Measurements from ENCODE around the gene RNF217. TPM values are rescaled to one million over a fixed set of nuclear protein-coding genes. Genes with fewer than 3 reads are reported as not detected.

RNF217 gene
- total RNA-seq, 1 experiment from 2014 or later, result 42.3 TPM

DNA sequence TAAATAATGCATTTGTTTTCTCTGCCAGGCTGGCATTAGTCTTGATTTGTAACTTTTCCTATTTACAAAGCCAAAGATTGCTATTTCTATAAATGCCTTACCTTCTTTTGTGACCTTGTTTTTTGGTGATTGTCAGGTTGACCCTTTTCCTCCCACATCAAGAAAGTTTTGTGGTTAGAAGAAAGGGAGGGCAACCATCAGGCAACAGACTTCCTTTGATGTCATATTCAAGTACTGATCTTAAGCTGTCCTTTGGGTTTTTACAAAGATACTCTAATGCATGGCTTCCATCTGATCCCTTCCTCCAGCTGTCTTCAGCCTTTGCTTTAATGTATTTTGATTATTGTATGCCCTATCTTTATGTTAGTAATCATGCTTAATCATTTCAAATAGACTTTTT lies 23.9 kb downstream of the RNF217 start:
- ChIA-PET CTCF (interaction anchor here (0.6 kb wide), 1 partner anchor 1481 kb away, joined by 3 read pairs; no protein-coding TSS in a partner anchor), POLR2A (ENCODE audit: unreplicated experiment) (no interaction called here)
- peaks cover 17% of the 10 kb centered on the region for H3K36me3 ChIP-seq (ENCODE audit: low read depth)
- H3K4me3 ChIP-seq, result no peak overlapping the region
- DNase-seq, result no peak
- no peaks in the 10 kb centered on the region for H4K20me1 ChIP-seq (ENCODE audit: insufficient read depth)
- H2AFZ ChIP-seq, result no peak overlapping the region
- TF ChIP-seq EZH2 (IDR thresholded peaks at IDR 0.05; ENCODE audit: low read depth), result no peak
- TF ChIP-seq, protein P1, sequence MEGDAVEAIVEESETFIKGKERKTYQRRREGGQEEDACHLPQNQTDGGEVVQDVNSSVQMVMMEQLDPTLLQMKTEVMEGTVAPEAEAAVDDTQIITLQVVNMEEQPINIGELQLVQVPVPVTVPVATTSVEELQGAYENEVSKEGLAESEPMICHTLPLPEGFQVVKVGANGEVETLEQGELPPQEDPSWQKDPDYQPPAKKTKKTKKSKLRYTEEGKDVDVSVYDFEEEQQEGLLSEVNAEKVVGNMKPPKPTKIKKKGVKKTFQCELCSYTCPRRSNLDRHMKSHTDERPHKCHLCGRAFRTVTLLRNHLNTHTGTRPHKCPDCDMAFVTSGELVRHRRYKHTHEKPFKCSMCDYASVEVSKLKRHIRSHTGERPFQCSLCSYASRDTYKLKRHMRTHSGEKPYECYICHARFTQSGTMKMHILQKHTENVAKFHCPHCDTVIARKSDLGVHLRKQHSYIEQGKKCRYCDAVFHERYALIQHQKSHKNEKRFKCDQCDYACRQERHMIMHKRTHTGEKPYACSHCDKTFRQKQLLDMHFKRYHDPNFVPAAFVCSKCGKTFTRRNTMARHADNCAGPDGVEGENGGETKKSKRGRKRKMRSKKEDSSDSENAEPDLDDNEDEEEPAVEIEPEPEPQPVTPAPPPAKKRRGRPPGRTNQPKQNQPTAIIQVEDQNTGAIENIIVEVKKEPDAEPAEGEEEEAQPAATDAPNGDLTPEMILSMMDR (conservative IDR thresholded peaks at IDR 0.05), result no peak
- no peaks in the 10 kb centered on the region for H3K27me3 ChIP-seq (ENCODE audit: insufficient read depth, low read depth)
- H3K9me2 ChIP-seq (ENCODE audit: insufficient read depth), result no peaks in the 10 kb centered on the region
- no TSS peak for BruUV-seq (replicated peaks)
- H3K27ac ChIP-seq, result no peak overlapping the region
- intact Hi-C loops (cut with micrococcal nuclease; ENCODE audit: unreplicated experiment), result no loop called here
- no peak overlapping the region for H3K4me2 ChIP-seq
- H3F3A ChIP-seq (ENCODE audit: insufficient read depth, low read depth), result peaks cover 23% of the 10 kb centered on the region
- peaks cover 75% of the 10 kb centered on the region for H3K79me2 ChIP-seq (ENCODE audit: low read depth)
- H3K4me1 ChIP-seq (replicated peaks; ENCODE audit: insufficient read depth), result peaks cover 48% of the 10 kb centered on the region
- peaks cover 7% of the 10 kb centered on the region; the same call in 1 of the 2 replicates for H3K9me3 ChIP-seq (ENCODE audit: insufficient read depth, low read depth)

GRCh38 chr6:124987291-124987690 lies 25.1 kb downstream of the RNF217 start:
- H3K36me3 ChIP-seq (ENCODE audit: low read depth), result peaks cover 17% of the 10 kb centered on the region
- ChIA-PET CTCF (no interaction called here), POLR2A (ENCODE audit: unreplicated experiment) (no interaction called here)
- no TSS peak for BruUV-seq (replicated peaks)
- no peak for DNase-seq
- intact Hi-C loops (cut with micrococcal nuclease; ENCODE audit: unreplicated experiment), result no loop called here
- H3K4me3 ChIP-seq, result no peak overlapping the region
- peaks cover 7% of the 10 kb centered on the region for H3K9me3 ChIP-seq (ENCODE audit: insufficient read depth, low read depth)
- no peak for TF ChIP-seq EZH2 (IDR thresholded peaks at IDR 0.05; ENCODE audit: low read depth)
- TF ChIP-seq, protein P1 (conservative IDR thresholded peaks at IDR 0.05), result no peak
- peaks cover 20% of the 10 kb centered on the region for H3F3A ChIP-seq (ENCODE audit: insufficient read depth, low read depth)
- no peak overlapping the region for H3K27ac ChIP-seq
- H3K27me3 ChIP-seq (ENCODE audit: insufficient read depth, low read depth), result no peaks in the 10 kb centered on the region
- H3K4me2 ChIP-seq, result no peak overlapping the region
- H4K20me1 ChIP-seq (ENCODE audit: insufficient read depth), result no peaks in the 10 kb centered on the region
- no peaks in the 10 kb centered on the region for H3K9me2 ChIP-seq (ENCODE audit: insufficient read depth)
- peaks cover 38% of the 10 kb centered on the region for H3K4me1 ChIP-seq (replicated peaks; ENCODE audit: insufficient read depth)
- no peak overlapping the region for H2AFZ ChIP-seq
- H3K79me2 ChIP-seq (ENCODE audit: low read depth), result peaks cover 82% of the 10 kb centered on the region

- Histone ChIP-seq H3K4me3 (no peak overlapping the region), H3K4me2 (no peak overlapping the region), H3K27me3 (ENCODE audit: insufficient read depth, low read depth) (no peaks in the 10 kb centered on the region), H3K36me3 (ENCODE audit: low read depth) (peaks cover 17% of the 10 kb centered on the region), H4K20me1 (ENCODE audit: insufficient read depth) (no peaks in the 10 kb centered on the region), H3K9me3 (ENCODE audit: insufficient read depth, low read depth) (peaks cover 7% of the 10 kb centered on the region), H2AFZ (no peak overlapping the region), H3K9me2 (ENCODE audit: insufficient read depth) (no peaks in the 10 kb centered on the region), H3F3A (ENCODE audit: insufficient read depth, low read depth) (peaks cover 16% of the 10 kb centered on the region; the same call in 1 of the 2 replicates), H3K79me2 (ENCODE audit: low read depth) (peaks cover 76% of the 10 kb centered on the region), H3K4me1 (replicated peaks; ENCODE audit: insufficient read depth) (peaks cover 30% of the 10 kb centered on the region), H3K27ac (no peak overlapping the region)
- BruUV-seq (replicated peaks), result no TSS peak
- no peak for DNase-seq
- ChIA-PET POLR2A (ENCODE audit: unreplicated experiment) (interaction anchor here (0.6 kb wide), 1 partner anchor 682 kb away, joined by 5 read pairs; no protein-coding TSS in a partner anchor), CTCF (no interaction called here)
- TF ChIP-seq EZH2 (IDR thresholded peaks at IDR 0.05; ENCODE audit: low read depth), result no peak
- intact Hi-C loops (cut with micrococcal nuclease; ENCODE audit: unreplicated experiment), result no loop called here
These were observed 25.9 kb downstream of the RNF217 start for GRCh38 chr6:124987999-124988591.

Data from PC-9 (cell line).